ENCODE results near the gene EBF4. TPM values are rescaled to one million over a fixed set of nuclear protein-coding genes. Genes with fewer than 3 reads are reported as not detected.
A peak's percentile ranks its signal among the peaks of the same experiment; 100 is the strongest.

Gene EBF4
- total and polyA plus RNA-seq, 2 of the 8 experiments (the other 6 are each of a cell fraction or from before 2014, with no cell fraction given) = 1.2 to 2.9 TPM

- Histone ChIP-seq H3K79me1 (ENCODE audit: low read depth, low read length) (no peaks in the 10 kb centered on the region; the same call in 1 of the 2 replicates), H2BK120ac (replicated peaks; ENCODE audit: low read depth, low read length) (no peak overlapping the region), H2AFZ (ENCODE audit: low read length) (peak overlapping the region; percentile 95), H3K14ac (ENCODE audit: insufficient read length) (no peak overlapping the region), H3K27me3 (replicated peaks in 1 of 4; ENCODE audit: control insufficient read depth in 3 of 4, extremely low read depth in 1 of 4, insufficient read depth in 3 of 4, low read length in 3 of 4) (peaks cover 36 to 55% (median 53%) of the 10 kb centered on the region in 4 experiments), H3K4me2 (ENCODE audit: insufficient read depth in 1 of 2, low read depth in 2 of 2, low read length in 2 of 2) (peak overlapping the region; percentile 92 to 97), H3K4me3 (ENCODE audit: extremely low read depth in 1 of 4, insufficient read depth in 2 of 4, low read depth in 3 of 4, low read length in 4 of 4) (peak overlapping the region; percentile 57 to 96 (median 75); a peak in 6 of 8 replicates), H3K27ac (ENCODE audit: low read depth, low read length) (no peak overlapping the region), H3K18ac (ENCODE audit: extremely low read depth, low read length) (no peak overlapping the region), H2BK5ac (ENCODE audit: low read depth, low read length) (no peak overlapping the region), H4K20me1 (replicated peaks in 1 of 2; ENCODE audit: control insufficient read depth in 1 of 2, insufficient read depth in 2 of 2, low read length in 2 of 2) (peaks cover 0 to 6% of the 10 kb centered on the region in 2 experiments), H2BK12ac (ENCODE audit: low read depth, low read length) (no peak overlapping the region), H2BK15ac (ENCODE audit: low read length) (no peak overlapping the region), H3K4ac (replicated peaks; ENCODE audit: insufficient read length, low read depth, low read length) (no peak overlapping the region), H3K9me3 (ENCODE audit: insufficient read depth in 2 of 2, low read depth in 1 of 2, low read length in 1 of 2) (no peaks in the 10 kb centered on the region), H2AK5ac (ENCODE audit: low read depth, low read length) (no peak overlapping the region), H4K91ac (replicated peaks; ENCODE audit: insufficient read length, low read length) (no peak overlapping the region), H4K5ac (ENCODE audit: insufficient read length, low read depth, low read length) (no peak overlapping the region), H3K4me1 (replicated peaks in 1 of 4; ENCODE audit: control insufficient read depth in 3 of 4, insufficient read depth in 4 of 4, low read length in 3 of 4) (peaks cover 0 to 31% (median 15%) of the 10 kb centered on the region in 4 experiments; a peak in 6 of 7 replicates), H4K8ac (ENCODE audit: extremely low read depth, insufficient read depth, low read length) (no peak overlapping the region), H3K9ac (replicated peaks in 1 of 4; ENCODE audit: extremely low read depth in 1 of 4, low read depth in 3 of 4, low read length in 3 of 4) (no peak overlapping the region), H3K23ac (ENCODE audit: insufficient read length) (no peak overlapping the region), H3K56ac (replicated peaks; ENCODE audit: insufficient read length, low read depth, low read length) (no peak overlapping the region), H3K36me3 (ENCODE audit: control insufficient read depth in 2 of 4, insufficient read depth in 4 of 4, low read length in 3 of 4) (peaks cover 11 to 19% (median 14%) of the 10 kb centered on the region in 4 experiments; a peak in 6 of 8 replicates), H3K79me2 (ENCODE audit: control insufficient read depth in 1 of 2, insufficient read depth in 2 of 2, low read length in 2 of 2) (no peaks in the 10 kb centered on the region), H3K23me2 (ENCODE audit: low read depth, low read length) (peaks cover 17% of the 10 kb centered on the region), H2BK20ac (ENCODE audit: low read length) (no peak overlapping the region)
- FAIRE-seq (no peak), DNase-seq (ENCODE audit: low read depth in 1 of 2, low spot score in 2 of 2) (no peak)
- ChIA-PET CTCF (ENCODE audit: partially characterized antibody) (interaction anchor here (0.9 to 1.8 kb wide), 14 partner anchors 10 to 113 kb away, joined by 3 to 9 read pairs (median 3); partner anchors contain the start of gene TMEM239), POLR2A (ENCODE audit: partially characterized antibody) (interaction anchor here (0.8 to 1.5 kb wide), 5 partner anchors 21 to 331 kb away, joined by 3 to 6 read pairs (median 3); no protein-coding TSS in a partner anchor)
- no peak for TF ChIP-seq KDM5A (IDR thresholded peaks at IDR 0.05; ENCODE audit: low read length)
- TF ChIP-seq BRCA1 (IDR thresholded peaks at IDR 0.05; ENCODE audit: low read depth, low read length) = no peak
- peak; percentile 39 for TF ChIP-seq EZH2 (IDR thresholded peaks at IDR 0.05; ENCODE audit: low read depth, low read length, severe bottlenecking)
- TF ChIP-seq NANOG (IDR thresholded peaks at IDR 0.05; ENCODE audit: insufficient read depth, low read depth, low read length, poor library complexity, severe bottlenecking) = no peak
- TF ChIP-seq SIN3A (conservative IDR thresholded peaks at IDR 0.05 in 1 of 2, IDR thresholded peaks at IDR 0.05 in 1 of 2; ENCODE audit: low read depth in 1 of 2, low read length in 2 of 2) = no peak
- TF ChIP-seq SAP30 (IDR thresholded peaks at IDR 0.05; ENCODE audit: insufficient read depth, insufficient replicate concordance, low read length) = peak; percentile 61
- TF ChIP-seq SUZ12 (IDR thresholded peaks at IDR 0.05; ENCODE audit: low read length) = peak; percentile 67
- no peak for TF ChIP-seq NRF1 (IDR thresholded peaks at IDR 0.05; ENCODE audit: low read depth, low read length)
- TF ChIP-seq TCF12 (IDR thresholded peaks at IDR 0.05; ENCODE audit: low read depth, low read length) = no peak
- 9% methylated on average over 13 of the region's 13 CpGs; no CpG with 5 or more reads in 1 of the 2 experiments for WGBS, 2 experiments (ENCODE audit: extremely low coverage in 1 of 2, insufficient coverage in 1 of 2, insufficient read length in 1 of 2, insufficient replicate concordance in 2 of 2, low coverage in 1 of 2, low lambda C conversion rate in 2 of 2, missing lambda C conversion rate in 1 of 2)
Measured at GRCh38 chr20:2801286-2801728, 108.7 kb downstream of the EBF4 start.

All from H1 (cell line).